Breast epithelium (tissue), 4 donors: Measurements from ENCODE around the gene EHF. TPM values are rescaled to one million over a fixed set of nuclear protein-coding genes. Genes with fewer than 3 reads are reported as not detected.

Experiments used
- DNase-seq, 2 donors: peaks; one replicate each; pipeline ENCODE4 v3.0.0-alpha.2; 2019; ENCODE audit warnings: low spot score in 2 of 2
- H3K27ac ChIP-seq, 2 donors: fragments of 200-600 bp; sonication (generic) in 1 of 2; one replicate each; pipeline ENCODE4 v1.5.1; 2016 to 2019; ENCODE audit warnings: mild to moderate bottlenecking in 1 of 2
- H3K27me3 ChIP-seq, 2 donors: fragments of 200-600 bp; sonication (generic) in 1 of 2; one replicate each; pipeline versions ENCODE4 v1.5.1 to v1.6.0; 2017 to 2019; ENCODE audit warnings: control low read depth in 1 of 2, mild to moderate bottlenecking in 1 of 2
- H3K36me3 ChIP-seq: fragments of 200-600 bp; one replicate; pipeline ENCODE4 v1.5.1; 2019
- H3K4me1 ChIP-seq, 2 donors: fragments of 200-600 bp; sonication (generic); one replicate each; pipeline ENCODE4 v1.5.1; 2016 to 2019; ENCODE audit warnings: control low read depth in 1 of 2
- H3K4me3 ChIP-seq, 3 donors: fragments of 200-600 bp; sonication (generic); 1 replicate in 2 of 3; 2 replicates in 1 of 3; pipeline ENCODE4 v1.5.1; 2016 to 2019; ENCODE audit warnings: mild to moderate bottlenecking in 3 of 3, moderate library complexity in 2 of 3
- H3K9me3 ChIP-seq, 2 donors: fragments of 200-600 bp; sonication (generic) in 1 of 2; one replicate each; pipeline ENCODE4 v1.5.1; 2016 to 2019; ENCODE audit warnings: control low read depth in 1 of 2
- CTCF ChIP-seq, 3 donors: fragments of 450-650 bp; IDR thresholded peaks; one replicate each; pipeline ENCODE4 v1.5.1; 2016 to 2017; ENCODE audit warnings: antibody characterized with exemption in 3 of 3, mild to moderate bottlenecking in 3 of 3, moderate library complexity in 3 of 3
- POLR2A ChIP-seq: fragments of 450-650 bp; IDR thresholded peaks from one replicate; pipeline ENCODE4 v1.6.1; 2016; ENCODE audit warnings: antibody characterized with exemption, mild to moderate bottlenecking, moderate library complexity
- POLR2AphosphoS5 ChIP-seq, 3 donors: sonication (generic); formaldehyde crosslinking; IDR thresholded peaks; one replicate each; pipeline ENCODE4 v1.6.1; 2017; ENCODE audit warnings: antibody characterized with exemption in 3 of 3
- intact Hi-C: fragments of 100-400 bp; cut with DNase I; formaldehyde crosslinking; loops from one replicate; pipeline ENCODE4 v1.15.1; 2023; ENCODE audit warnings: low total_unique reads
- total RNA-seq, 3 donors: library from RNA; depleted of rRNA; stranded (reverse); fragments of >200 nt; gene quantifications; one replicate each; pipeline ENCODE4 v1.1.0, GENCODE V29; 2016

The EHF gene
- total RNA-seq, 3 donors from 2014 or later: 0.16 to 392 (median 132) TPM

GRCh38 chr11:34623463-34623862 is 2.6 kb downstream of the EHF start:
- H3K4me1 ChIP-seq: no peaks in the 10 kb centered on the region
- no peaks in the 10 kb centered on the region for H3K27me3 ChIP-seq
- H3K4me3 ChIP-seq: peak overlapping the region in 2 of 3 donors; percentile 52 to 63
- no peak for DNase-seq
- H3K9me3 ChIP-seq: no peaks in the 10 kb centered on the region
- H3K27ac ChIP-seq: peak overlapping the region; percentile 85 to 94
- TF ChIP-seq CTCF (IDR thresholded peaks at IDR 0.05): no peak
- no peak for TF ChIP-seq POLR2A
- no peak for TF ChIP-seq POLR2AphosphoS5 (IDR thresholded peaks at IDR 0.05)
- intact Hi-C loops: no loop called here
- no peaks in the 10 kb centered on the region for H3K36me3 ChIP-seq

GRCh38 chr11:34624069-34624468 is 3.2 kb downstream of the EHF start:
- peak overlapping the region in 2 of 3 donors; percentile 52 to 63 for H3K4me3 ChIP-seq
- H3K4me1 ChIP-seq: no peaks in the 10 kb centered on the region
- H3K9me3 ChIP-seq: no peaks in the 10 kb centered on the region
- no peaks in the 10 kb centered on the region for H3K36me3 ChIP-seq
- H3K27me3 ChIP-seq: no peaks in the 10 kb centered on the region
- intact Hi-C loops: no loop called here
- H3K27ac ChIP-seq: peak overlapping the region; percentile 85 to 94
- no peak for TF ChIP-seq CTCF (IDR thresholded peaks at IDR 0.05)
- TF ChIP-seq POLR2A: no peak
- peak in 1 of 3 donors; percentile 39 for TF ChIP-seq POLR2AphosphoS5 (IDR thresholded peaks at IDR 0.05)
- DNase-seq: peak in 1 of 2 donors; percentile 57

GRCh38 chr11:34625576-34625975 is 4.7 kb downstream of the EHF start:
- peak overlapping the region; percentile 72 to 94 for H3K27ac ChIP-seq
- TF ChIP-seq CTCF (IDR thresholded peaks at IDR 0.05) (no peak), POLR2AphosphoS5 (IDR thresholded peaks at IDR 0.05) (no peak), POLR2A (no peak)
- no peaks in the 10 kb centered on the region for H3K36me3 ChIP-seq
- DNase-seq: no peak
- no peaks in the 10 kb centered on the region for H3K9me3 ChIP-seq
- H3K4me3 ChIP-seq: peak overlapping the region in 2 of 3 donors; percentile 52 to 63
- no peaks in the 10 kb centered on the region for H3K27me3 ChIP-seq
- intact Hi-C loops: no loop called here
- no peaks in the 10 kb centered on the region for H3K4me1 ChIP-seq

GRCh38 chr11:34626393-34626792 is 5.5 kb downstream of the EHF start:
- H3K4me3 ChIP-seq: peak overlapping the region in 2 of 3 donors; percentile 29 to 52
- H3K36me3 ChIP-seq: no peaks in the 10 kb centered on the region
- DNase-seq: no peak
- TF ChIP-seq POLR2A: no peak
- TF ChIP-seq CTCF (IDR thresholded peaks at IDR 0.05): no peak
- TF ChIP-seq POLR2AphosphoS5 (IDR thresholded peaks at IDR 0.05): no peak
- H3K27me3 ChIP-seq: no peaks in the 10 kb centered on the region
- no peaks in the 10 kb centered on the region for H3K9me3 ChIP-seq
- intact Hi-C loops: no loop called here
- no peaks in the 10 kb centered on the region for H3K4me1 ChIP-seq
- peak overlapping the region in 1 of 2 donors; percentile 94 for H3K27ac ChIP-seq

GRCh38 chr11:34627197-34627596 is 6.3 kb downstream of the EHF start:
- Histone ChIP-seq H3K4me1 (no peaks in the 10 kb centered on the region), H3K4me3 (peak overlapping the region in 1 of 3 donors; percentile 52), H3K27me3 (no peaks in the 10 kb centered on the region), H3K27ac (peak overlapping the region in 1 of 2 donors; percentile 94), H3K36me3 (no peaks in the 10 kb centered on the region), H3K9me3 (no peaks in the 10 kb centered on the region)
- DNase-seq: no peak
- intact Hi-C loops: no loop called here
- no peak for TF ChIP-seq POLR2AphosphoS5 (IDR thresholded peaks at IDR 0.05)
- TF ChIP-seq POLR2A: no peak
- no peak for TF ChIP-seq CTCF (IDR thresholded peaks at IDR 0.05)
